Right kidney (tissue), 1 donor: ENCODE data around the gene DNAJC8.

Experiments
- DNase-seq: peaks from one replicate; pipeline ENCODE4 v3.0.0-alpha.2; 2016

DNAJC8 gene

DNA sequence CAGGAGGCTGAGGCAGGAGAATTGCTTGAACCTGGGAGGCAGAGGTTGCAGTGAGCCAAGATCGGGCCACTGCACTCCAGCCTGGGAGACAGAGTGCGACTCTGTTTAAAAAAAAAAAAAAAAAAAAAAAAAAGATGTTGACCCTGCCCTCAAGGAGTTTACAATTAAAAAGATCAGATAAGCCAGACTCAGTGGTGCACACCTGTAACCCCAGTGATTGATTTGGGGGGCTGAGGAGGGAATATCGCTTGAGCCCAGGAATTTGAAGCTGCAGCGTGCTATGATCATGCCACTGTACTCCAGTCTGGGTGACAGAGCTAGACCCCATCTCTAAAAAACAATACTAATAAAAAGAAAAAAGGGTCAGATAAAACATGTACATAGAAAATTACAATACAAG, 24.9 kb upstream of the DNAJC8 start:
- DNase-seq, result no peak

DNA sequence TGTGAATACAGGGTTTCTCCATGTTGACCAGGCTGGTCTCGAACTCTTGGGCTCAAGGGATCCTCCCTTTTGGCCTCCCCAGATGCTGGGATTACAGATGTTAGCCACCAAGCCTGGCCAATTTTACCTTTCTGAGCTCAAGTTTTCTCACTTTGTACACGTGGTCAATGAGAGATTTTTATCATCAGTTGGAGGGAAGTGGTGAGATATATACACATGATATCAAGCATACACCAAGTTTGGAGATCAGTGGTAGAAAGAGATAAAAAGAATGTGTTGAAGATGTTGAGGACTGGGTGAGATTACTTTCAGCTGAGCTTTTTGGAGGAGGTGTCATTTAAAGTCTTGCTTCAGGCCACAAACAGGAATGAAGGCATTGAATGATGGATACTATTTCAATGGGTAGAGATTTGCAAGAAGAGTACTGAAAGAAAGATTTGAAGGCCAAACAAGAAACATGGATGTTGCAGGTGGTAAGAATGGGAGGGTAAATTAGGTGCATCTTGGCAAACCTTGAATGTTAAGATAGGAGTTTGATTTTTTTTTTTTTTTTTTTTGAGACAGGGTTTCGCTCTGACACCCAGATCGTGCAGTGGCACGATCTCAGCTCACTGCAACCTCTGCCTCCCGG, 23.5 kb upstream of the DNAJC8 start:
- DNase-seq, result no peak

- DNase-seq, result no peak
Measured at GRCh38 chr1:28249866-28250295, 17.1 kb upstream of the DNAJC8 start.

DNA sequence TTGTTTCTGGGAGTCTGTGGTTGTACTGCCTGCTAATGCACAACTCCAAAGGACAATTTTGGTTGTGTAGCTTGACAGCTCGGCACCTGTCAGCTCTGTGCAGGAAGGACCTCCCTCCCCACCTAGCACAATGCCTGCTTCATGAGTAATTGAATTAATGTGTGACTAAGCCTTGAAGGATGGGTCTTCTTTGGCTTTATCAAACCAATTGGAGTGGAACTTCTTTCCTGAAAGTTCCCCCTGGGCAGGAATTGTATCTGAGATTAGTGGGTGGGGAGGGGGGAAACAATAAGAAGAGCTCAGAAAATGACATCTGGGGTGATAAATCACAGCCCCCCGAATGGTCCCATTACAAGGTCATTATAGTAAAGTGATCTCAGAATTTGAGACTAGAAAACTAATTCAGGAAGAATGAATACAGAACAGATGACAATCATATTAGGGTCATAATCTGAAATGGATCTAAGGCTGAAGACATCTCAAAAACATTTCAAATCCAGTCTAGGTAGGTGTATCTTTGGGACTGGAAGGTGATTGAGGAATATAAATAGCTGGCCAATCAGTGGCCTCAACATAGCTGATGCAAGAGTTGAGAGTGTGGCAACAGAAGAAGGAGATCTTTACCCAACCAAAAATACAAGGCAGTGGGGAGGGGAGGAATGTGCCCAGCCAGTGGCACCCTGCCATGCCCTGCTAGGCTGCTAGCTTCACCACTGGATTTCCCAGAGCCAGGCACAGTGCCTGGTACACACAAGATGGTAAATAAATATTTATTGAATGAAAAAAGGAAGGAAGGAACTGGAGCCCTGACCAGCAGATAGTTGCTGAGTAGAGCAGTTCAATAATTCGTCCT, 16.4 kb upstream of the DNAJC8 start:
- no peak for DNase-seq

DNA sequence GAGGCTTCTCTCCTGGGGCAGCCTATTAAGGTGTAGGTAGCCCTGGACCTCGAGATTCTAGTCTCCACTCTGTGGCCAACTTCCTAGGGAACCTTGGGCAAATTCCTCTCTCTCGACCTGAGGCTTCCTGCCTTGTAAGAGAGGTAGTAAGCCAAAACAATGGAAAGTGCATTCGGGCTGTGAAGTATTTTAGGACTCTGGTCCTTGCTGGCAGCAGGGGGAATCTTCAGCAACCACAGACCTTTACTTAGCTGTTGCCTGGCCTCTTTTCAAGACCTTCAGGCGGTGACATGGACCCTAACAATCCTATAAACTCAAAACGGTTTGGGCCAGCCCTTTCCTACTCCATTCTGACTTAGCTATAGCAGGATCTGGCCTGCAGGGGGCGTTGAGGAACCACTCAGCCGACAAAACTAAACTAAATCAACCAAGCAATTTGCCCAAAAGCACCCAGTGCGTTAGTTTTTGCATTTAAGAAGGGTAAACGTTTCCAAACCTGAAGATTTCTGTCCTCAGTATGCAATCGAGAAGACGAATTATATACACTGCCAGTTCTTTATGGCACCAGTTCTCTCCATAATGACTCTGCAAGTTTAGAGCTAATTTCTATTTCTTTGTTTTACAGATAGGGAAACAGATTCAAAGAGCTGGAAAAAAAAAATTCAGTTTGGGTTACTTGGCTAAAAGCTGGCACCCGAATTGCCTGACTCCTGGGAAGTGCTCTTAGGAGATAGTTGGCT, 15.6 kb upstream of the DNAJC8 start:
- DNase-seq, result peak; percentile 78

DNA sequence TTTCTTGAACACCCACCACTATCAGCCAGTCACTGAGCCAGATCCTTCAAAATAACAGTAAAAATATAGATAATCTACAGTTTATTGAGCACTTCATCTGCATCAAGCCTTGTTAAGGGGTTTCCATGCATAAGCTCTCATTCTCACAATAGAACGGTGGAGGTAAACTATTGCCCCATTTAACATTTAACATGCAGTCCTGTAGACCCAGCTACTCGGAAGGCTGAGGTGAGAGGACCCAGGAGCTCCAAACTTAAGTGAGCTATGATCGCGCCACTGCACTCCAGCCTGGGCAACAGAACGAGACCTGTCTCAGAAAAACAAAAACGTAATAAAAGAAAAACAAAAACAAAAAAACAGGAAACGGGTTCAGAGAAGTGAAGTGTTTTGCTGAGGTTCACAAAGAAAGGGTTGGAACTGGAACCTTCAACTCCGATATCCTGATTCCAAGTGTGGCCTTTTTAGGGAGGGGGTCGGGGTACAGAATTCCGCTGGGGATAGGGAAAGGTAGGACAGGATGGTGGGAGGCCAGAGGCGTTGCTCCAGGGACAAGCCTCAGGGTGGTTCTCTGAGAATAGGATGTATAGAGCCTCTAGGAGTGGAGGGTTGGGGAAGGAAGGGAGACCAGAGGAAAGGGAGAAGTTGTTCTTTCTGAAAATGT, 14.9 kb upstream of the DNAJC8 start:
- DNase-seq, result no peak

GRCh38 chr1:28246427-28246832, 13.6 kb upstream of the DNAJC8 start:
- no peak for DNase-seq

GRCh38 chr1:28244549-28245251, 11.9 kb upstream of the DNAJC8 start:
- no peak for DNase-seq

DNA sequence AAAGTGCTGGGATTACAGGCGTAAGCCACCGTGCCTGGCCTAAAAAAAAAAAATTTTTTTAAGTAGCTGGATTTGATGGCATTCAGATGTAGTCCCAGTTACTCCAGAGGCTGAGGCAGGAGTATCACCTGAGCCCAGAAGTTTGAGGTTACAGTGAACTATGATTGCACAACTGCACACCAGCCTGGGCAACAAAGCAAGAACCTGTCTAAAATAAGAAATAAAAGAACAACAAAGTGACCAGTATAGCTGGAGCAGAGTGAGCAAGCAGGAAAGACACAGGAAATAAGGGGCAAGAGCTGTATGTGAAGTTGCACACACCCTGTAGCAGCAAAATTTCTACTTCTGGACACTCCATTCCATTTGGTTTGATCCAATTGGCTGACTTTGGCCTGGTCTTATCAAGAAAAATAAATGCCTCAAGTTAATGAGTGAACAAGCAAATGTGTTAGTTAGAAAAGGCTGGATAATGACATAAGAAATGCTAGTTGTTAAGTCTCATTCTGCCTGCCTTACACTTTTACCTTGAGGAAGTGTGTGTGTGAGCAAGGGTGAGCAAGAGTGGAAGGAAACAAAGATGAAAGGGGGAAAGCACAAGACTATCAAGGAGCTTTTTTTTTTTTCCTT, 11.0 kb upstream of the DNAJC8 start:
- peak; percentile 26 for DNase-seq

GRCh38 chr1:28241638-28242241, 8.9 kb upstream of the DNAJC8 start:
- DNase-seq, result peak; percentile 25

DNA sequence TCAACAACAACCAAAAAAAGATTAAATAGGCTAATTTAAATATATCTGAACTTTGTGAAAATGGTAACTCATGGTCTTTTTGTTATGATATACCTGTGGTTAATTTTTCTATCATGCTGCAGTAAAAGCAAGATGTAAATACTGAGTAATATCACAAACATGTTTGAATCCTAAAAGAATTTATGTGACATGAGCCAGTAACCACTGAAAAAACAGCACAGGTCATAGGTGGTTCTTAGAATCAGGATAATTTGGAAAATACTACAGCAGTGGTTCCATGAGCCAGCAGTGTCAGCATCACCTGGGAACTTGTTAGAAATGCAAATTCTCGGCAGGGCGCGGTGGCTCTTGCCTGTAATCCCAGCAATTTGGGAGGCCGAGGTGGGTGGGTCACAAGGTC, 7.2 kb upstream of the DNAJC8 start:
- DNase-seq, result no peak

- DNase-seq, result no peak
Measured at GRCh38 chr1:28239004-28239403, 6.2 kb upstream of the DNAJC8 start.

- DNase-seq, result peak; percentile 48
Measured at GRCh38 chr1:28236656-28237322, 4.0 kb upstream of the DNAJC8 start.

- DNase-seq, result peak; percentile 87
Measured at GRCh38 chr1:28235755-28236655, 3.2 kb upstream of the DNAJC8 start, which contains the start of gene ATP5IF1. ATP5IF1 (plus strand) TSS chr1:28236124; CDS start chr1:28236184, 60 bp downstream.

GRCh38 chr1:28233264-28233606, 406 bp upstream of the DNAJC8 start:
- peak; percentile 16 for DNase-seq

DNA sequence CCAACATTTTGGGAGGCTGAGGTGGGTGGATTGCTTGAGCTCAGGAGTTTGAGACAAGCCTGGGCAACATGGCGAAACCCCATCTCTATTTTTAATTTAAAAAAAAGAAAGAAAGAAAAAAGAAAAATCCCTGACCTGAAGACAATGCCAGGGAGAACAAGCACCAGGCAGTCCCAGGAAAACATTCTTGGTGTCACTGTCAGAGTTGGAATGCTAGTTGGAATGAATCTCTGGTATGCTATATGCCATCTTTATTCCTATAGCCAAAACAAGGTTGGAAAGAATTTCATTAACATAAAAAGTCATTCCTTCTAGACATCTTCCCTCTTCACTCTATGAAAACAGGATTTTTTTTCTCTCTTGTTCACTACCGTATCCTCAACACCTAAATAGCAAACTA, 2.8 kb downstream of the DNAJC8 start:
- no peak for DNase-seq

GRCh38 chr1:28229089-28229488, 3.7 kb downstream of the DNAJC8 start:
- DNase-seq, result no peak

- no peak for DNase-seq
Measured at GRCh38 chr1:28213315-28213714, 19.5 kb downstream of the DNAJC8 start.

GRCh38 chr1:28209700-28210099, 23.1 kb downstream of the DNAJC8 start:
- DNase-seq, result no peak
